K562 (cell line): ENCODE measurements around the gene FAM83E. TPM values are rescaled to one million over a fixed set of nuclear protein-coding genes. Genes with fewer than 3 reads are reported as not detected.

ENCODE experiments used
- ARID1B ChIP-seq: fragments of 450-650 bp; IDR thresholded peaks from 2 replicates; pipeline ENCODE4 v1.6.1; 2016; ENCODE audit warnings: antibody characterized with exemption, mild to moderate bottlenecking, inconsistent platforms
- JUND ChIP-seq, 2 experiments: IDR thresholded peaks; 2 replicates in 1 of 2; 3 replicates in 1 of 2; pipeline ENCODE4 v1.6.1; 2011; ENCODE audit warnings: borderline replicate concordance in 2 of 2, low read depth in 2 of 2, low read length in 2 of 2, improper control_type of control experiment in 1 of 2, missing biosample characterization in 1 of 2, missing genetic modification characterization in 1 of 2, missing genetic modification reagents in 1 of 2
- KLF16 ChIP-seq: IDR thresholded peaks from 2 replicates; pipeline ENCODE4 v1.6.1; 2016; ENCODE audit warnings: antibody characterized with exemption
- NFYB ChIP-seq: IDR thresholded peaks from 2 replicates; pipeline ENCODE4 v1.6.1; 2011; ENCODE audit warnings: mild to moderate bottlenecking, moderate library complexity; ENCODE audit not compliant: insufficient read length; ENCODE audit errors: extremely low read depth
- PHB ChIP-seq: fragments of 250-450 bp; sonication (Bioruptor Pico); IDR thresholded peaks from 2 replicates; pipeline ENCODE4 v1.5.0; 2021
- POLR2AphosphoS2 ChIP-seq: IDR thresholded peaks from 2 replicates; pipeline ENCODE4 v1.6.1; 2012; ENCODE audit warnings: low read length, improper control_type of control experiment
- POLR3A ChIP-seq: IDR thresholded peaks from 2 replicates; pipeline ENCODE4 v1.6.1; 2011; ENCODE audit warnings: borderline replicate concordance, mild to moderate bottlenecking, moderate library complexity; ENCODE audit not compliant: insufficient read length, insufficient read depth; ENCODE audit errors: extremely low read depth
- SOX6 ChIP-seq: fragments of 450-650 bp; IDR thresholded peaks from 2 replicates; pipeline ENCODE4 v1.6.1; 2014; ENCODE audit warnings: mild to moderate bottlenecking
- SPI1 ChIP-seq: IDR thresholded peaks from 2 replicates; pipeline ENCODE4 v1.6.1; 2011; ENCODE audit warnings: low read depth, low read length, control low read depth, borderline replicate concordance
- TCF3 ChIP-seq: sonication (generic); formaldehyde crosslinking; IDR thresholded peaks from 2 replicates; pipeline ENCODE4 v1.4.0; 2020; ENCODE audit warnings: mild to moderate bottlenecking, missing genetic modification reagents
- YY1 ChIP-seq, 3 experiments: IDR thresholded peaks; 2 replicates each; pipeline ENCODE4 v1.6.1; 2011; ENCODE audit warnings: low read length in 2 of 3, mild to moderate bottlenecking in 2 of 3, moderate library complexity in 2 of 3, borderline replicate concordance in 1 of 3, control low read depth in 1 of 3, low read depth in 1 of 3; ENCODE audit not compliant: insufficient read depth in 3 of 3, insufficient replicate concordance in 2 of 3, control insufficient read depth in 1 of 3, insufficient read length in 1 of 3; ENCODE audit errors: extremely low read depth in 1 of 3
- ZKSCAN1 ChIP-seq: fragments of 150-350 bp; IDR thresholded peaks from 2 replicates; pipeline ENCODE4 v1.6.1; 2016; ENCODE audit warnings: low read depth, low read length
- polyA plus RNA-seq, 8 experiments: library from polyadenylated mRNA; depleted of rRNA in 4 of 8; stranded (reverse) in 5 of 8; unstranded in 3 of 8; fragments of >200 nt; fragmentation: Nextera tagmentation in 2 of 8; fragmentation: Illumina TruSeq in 1 of 8; extraction: Ambion mirVana in 2 of 8; extraction: Trizol in 1 of 8; gene quantifications; 2 replicates each; pipeline versions ENCODE4 v1.2.1 to v1.2.3, GENCODE V29; 2011 to 2014; ENCODE audit warnings: inconsistent platforms in 1 of 8, missing spikeins in 1 of 8
- total RNA-seq, 7 experiments: library from RNA; depleted of rRNA in 6 of 7; stranded (reverse); fragments of >200 nt in 6 of 7; fragmentation: Illumina TruSeq in 2 of 7; extraction: Trizol in 2 of 7; gene quantifications; 2 replicates each; pipeline versions ENCODE4 v1.2.1 to v1.2.3, GENCODE V29; 2011 to 2021; ENCODE audit warnings: low replicate concordance in 1 of 7
- TF ChIP-seq, protein P1 (sequence below), 2 experiments: fragments of 450-650 bp in 1 of 2; sonication (generic) in 1 of 2; formaldehyde crosslinking in 1 of 2; IDR thresholded peaks; 2 replicates each; pipeline versions ENCODE4 v1.7.1 to v1.9.0; 2016 to 2022; ENCODE audit warnings: inconsistent platforms in 1 of 2, mild to moderate bottlenecking in 1 of 2, missing genetic modification reagents in 1 of 2
- TF ChIP-seq, protein P2 (sequence below): fragments of 250-450 bp; sonication (Bioruptor Pico); IDR thresholded peaks from 2 replicates; pipeline ENCODE4 v1.5.0; 2020; ENCODE audit warnings: mild to moderate bottlenecking, borderline replicate concordance

Gene FAM83E
- total and polyA plus RNA-seq, 9 of the 15 experiments (the other 6 are each of a cell fraction or from before 2014, with no cell fraction given), result 0.15 to 0.87 (median 0.29) TPM; not detected in 4

DNA sequence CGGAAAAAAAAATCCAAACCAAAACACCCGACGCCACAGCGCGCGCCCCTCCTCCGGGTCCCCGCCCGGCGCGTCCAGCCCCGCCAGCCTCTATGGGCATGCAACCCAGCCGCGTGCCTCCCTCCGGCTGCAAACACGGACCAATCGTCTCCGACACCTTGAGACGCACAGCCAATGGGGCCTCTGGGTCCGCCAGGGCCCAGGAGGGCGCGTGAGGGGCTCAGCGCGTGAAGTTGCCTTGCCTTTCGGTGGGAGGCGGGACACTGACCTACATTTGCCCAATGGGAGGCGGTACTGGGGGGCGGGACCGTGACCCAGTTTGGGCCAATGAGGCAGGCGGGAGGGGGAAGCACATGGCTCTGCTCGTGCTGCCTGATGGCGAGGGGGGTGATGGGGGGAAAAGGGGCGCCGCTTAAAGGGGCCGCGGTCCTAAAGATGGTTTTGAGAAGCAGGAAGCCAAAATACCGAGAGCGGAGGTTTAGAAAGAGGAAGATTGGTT is 22.6 kb upstream of the FAM83E start (continued):
- TF ChIP-seq, protein P1, sequence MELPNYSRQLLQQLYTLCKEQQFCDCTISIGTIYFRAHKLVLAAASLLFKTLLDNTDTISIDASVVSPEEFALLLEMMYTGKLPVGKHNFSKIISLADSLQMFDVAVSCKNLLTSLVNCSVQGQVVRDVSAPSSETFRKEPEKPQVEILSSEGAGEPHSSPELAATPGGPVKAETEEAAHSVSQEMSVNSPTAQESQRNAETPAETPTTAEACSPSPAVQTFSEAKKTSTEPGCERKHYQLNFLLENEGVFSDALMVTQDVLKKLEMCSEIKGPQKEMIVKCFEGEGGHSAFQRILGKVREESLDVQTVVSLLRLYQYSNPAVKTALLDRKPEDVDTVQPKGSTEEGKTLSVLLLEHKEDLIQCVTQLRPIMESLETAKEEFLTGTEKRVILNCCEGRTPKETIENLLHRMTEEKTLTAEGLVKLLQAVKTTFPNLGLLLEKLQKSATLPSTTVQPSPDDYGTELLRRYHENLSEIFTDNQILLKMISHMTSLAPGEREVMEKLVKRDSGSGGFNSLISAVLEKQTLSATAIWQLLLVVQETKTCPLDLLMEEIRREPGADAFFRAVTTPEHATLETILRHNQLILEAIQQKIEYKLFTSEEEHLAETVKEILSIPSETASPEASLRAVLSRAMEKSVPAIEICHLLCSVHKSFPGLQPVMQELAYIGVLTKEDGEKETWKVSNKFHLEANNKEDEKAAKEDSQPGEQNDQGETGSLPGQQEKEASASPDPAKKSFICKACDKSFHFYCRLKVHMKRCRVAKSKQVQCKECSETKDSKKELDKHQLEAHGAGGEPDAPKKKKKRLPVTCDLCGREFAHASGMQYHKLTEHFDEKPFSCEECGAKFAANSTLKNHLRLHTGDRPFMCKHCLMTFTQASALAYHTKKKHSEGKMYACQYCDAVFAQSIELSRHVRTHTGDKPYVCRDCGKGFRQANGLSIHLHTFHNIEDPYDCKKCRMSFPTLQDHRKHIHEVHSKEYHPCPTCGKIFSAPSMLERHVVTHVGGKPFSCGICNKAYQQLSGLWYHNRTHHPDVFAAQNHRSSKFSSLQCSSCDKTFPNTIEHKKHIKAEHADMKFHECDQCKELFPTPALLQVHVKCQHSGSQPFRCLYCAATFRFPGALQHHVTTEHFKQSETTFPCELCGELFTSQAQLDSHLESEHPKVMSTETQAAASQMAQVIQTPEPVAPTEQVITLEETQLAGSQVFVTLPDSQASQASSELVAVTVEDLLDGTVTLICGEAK (IDR thresholded peaks at IDR 0.05), result peak; percentile 27; the same call in 1 of the 2 replicates
- TF ChIP-seq, protein P1 (CRISPR knock-in tag; IDR thresholded peaks at IDR 0.05), result peak; percentile 61; the same call in 1 of the 2 replicates
- TF ChIP-seq PHB (CRISPR knock-in tag) (no peak), NFYB (peak; percentile 87), POLR2AphosphoS2 (peak; percentile 87; the same call in 1 of the 2 replicates), KLF16 (no peak), TCF3 (CRISPR knock-in tag) (no peak), SPI1 (no peak), YY1 (IDR thresholded peaks at IDR 0.05; ENCODE audit: borderline replicate concordance in 1 of 3, control insufficient read depth in 1 of 3, extremely low read depth in 1 of 3, insufficient read depth in 3 of 3, insufficient read length in 1 of 3, insufficient replicate concordance in 2 of 3, low read depth in 1 of 3, low read length in 2 of 3) (peak in 2 of 3 experiments; percentile 17 to 41), POLR3A (no peak), JUND (IDR thresholded peaks at IDR 0.05; ENCODE audit: borderline replicate concordance, low read depth, low read length) (peak; percentile 33), JUND (tag; IDR thresholded peaks at IDR 0.05; ENCODE audit: borderline replicate concordance, low read depth, low read length) (no peak), ARID1B (no peak), SOX6 (0 out of 2 replicates have a peak, but pooled peaks have one; percentile 49), ZKSCAN1 (0 out of 2 replicates have a peak, but pooled peaks have one; percentile 35)
- TF ChIP-seq, protein P2, sequence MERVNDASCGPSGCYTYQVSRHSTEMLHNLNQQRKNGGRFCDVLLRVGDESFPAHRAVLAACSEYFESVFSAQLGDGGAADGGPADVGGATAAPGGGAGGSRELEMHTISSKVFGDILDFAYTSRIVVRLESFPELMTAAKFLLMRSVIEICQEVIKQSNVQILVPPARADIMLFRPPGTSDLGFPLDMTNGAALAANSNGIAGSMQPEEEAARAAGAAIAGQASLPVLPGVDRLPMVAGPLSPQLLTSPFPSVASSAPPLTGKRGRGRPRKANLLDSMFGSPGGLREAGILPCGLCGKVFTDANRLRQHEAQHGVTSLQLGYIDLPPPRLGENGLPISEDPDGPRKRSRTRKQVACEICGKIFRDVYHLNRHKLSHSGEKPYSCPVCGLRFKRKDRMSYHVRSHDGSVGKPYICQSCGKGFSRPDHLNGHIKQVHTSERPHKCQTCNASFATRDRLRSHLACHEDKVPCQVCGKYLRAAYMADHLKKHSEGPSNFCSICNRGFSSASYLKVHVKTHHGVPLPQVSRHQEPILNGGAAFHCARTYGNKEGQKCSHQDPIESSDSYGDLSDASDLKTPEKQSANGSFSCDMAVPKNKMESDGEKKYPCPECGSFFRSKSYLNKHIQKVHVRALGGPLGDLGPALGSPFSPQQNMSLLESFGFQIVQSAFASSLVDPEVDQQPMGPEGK (CRISPR knock-in tag), result no peak
